GM12878 (cell line): ENCODE measurements around the gene PALLD. TPM values are rescaled to one million over a fixed set of nuclear protein-coding genes. Genes with fewer than 3 reads are reported as not detected.

Source experiments
- ATAC-seq: fragments of 200-7000 bp; cut with Tn5 transposase; 3 replicates; pipeline ENCODE4 v1.9.1; 2020; ENCODE audit warnings: mild to moderate bottlenecking, moderate library complexity
- BruUV-seq: library from RNA; stranded (reverse); fragments of 400-500 nt; replicated peaks from 2 replicates; lab custom pipeline; 2021; lab: Mats Ljungman, UMichigan
- CTCF ChIA-PET: fragments of 300-600 bp; sonication (Branson Sonifier 250); formaldehyde crosslinking; extraction: SDS; loops from one replicate; lab custom pipeline; 2021; ENCODE audit warnings: inconsistent platforms; lab: Yijun Ruan, JAX
- POLR2A ChIA-PET: fragments of 350-600 bp; formaldehyde crosslinking; extraction: SDS; loops from one replicate; lab custom pipeline; 2021; ENCODE audit warnings: inconsistent platforms; lab: Charles Lee
- RAD21 ChIA-PET: fragments of 300-600 bp; sonication (Branson Sonifier 250); formaldehyde crosslinking; loops from one replicate; lab custom pipeline; 2023; ENCODE audit warnings: antibody characterized with exemption; ENCODE audit not compliant: unreplicated experiment; lab: Charles Lee
- SMC1A ChIA-PET: fragments of 300-600 bp; sonication (Branson Sonifier 250); formaldehyde crosslinking; loops from one replicate; lab custom pipeline; 2023; ENCODE audit not compliant: unreplicated experiment, uncharacterized antibody; lab: Charles Lee
- DNase-seq: peaks from one replicate; pipeline ENCODE4 v3.0.0-alpha.2; 2011; ENCODE audit warnings: low read depth, low spot score
- FAIRE-seq: peaks from 3 replicates; lab custom pipeline; 2011; peaks lifted over from hg19 to GRCh38; lab: Jason Lieb, UNC
- H2AFZ ChIP-seq: 2 replicates; pipeline ENCODE4 v1.6.0; 2011; ENCODE audit warnings: low read depth, low read length, control low read depth; ENCODE audit not compliant: control insufficient read depth
- H3K27ac ChIP-seq: 2 replicates; pipeline ENCODE4 v1.5.1; 2011; ENCODE audit warnings: control low read depth; ENCODE audit not compliant: control insufficient read depth, insufficient read depth
- H3K27me3 ChIP-seq, 2 experiments: replicated peaks in 1 of 2; 2 replicates each; pipeline versions ENCODE4 v1.6.0 to v1.6.1; 2011; ENCODE audit warnings: low read length in 1 of 2; ENCODE audit not compliant: control insufficient read depth in 2 of 2, insufficient read depth in 2 of 2
- H3K36me3 ChIP-seq, 2 experiments: 2 replicates each; pipeline ENCODE4 v1.5.1; 2011; ENCODE audit warnings: low read length in 1 of 2; ENCODE audit not compliant: control insufficient read depth in 2 of 2, insufficient read depth in 2 of 2
- H3K4me1 ChIP-seq: 2 replicates; pipeline ENCODE4 v1.6.1; 2011; ENCODE audit warnings: mild to moderate bottlenecking, low read length, moderate library complexity, mixed read lengths; ENCODE audit not compliant: control insufficient read depth, insufficient read depth
- H3K4me2 ChIP-seq: 2 replicates; pipeline ENCODE4 v1.6.0; 2011; ENCODE audit warnings: control low read depth; ENCODE audit not compliant: control insufficient read depth, insufficient read depth
- H3K4me3 ChIP-seq: fragments of 200-600 bp; sonication (generic); 2 replicates; pipeline ENCODE4 v1.5.1; 2016
- H3K79me2 ChIP-seq: 2 replicates; pipeline ENCODE4 v1.6.0; 2011; ENCODE audit warnings: low read length; ENCODE audit not compliant: control insufficient read depth, insufficient read depth
- H3K9ac ChIP-seq: 2 replicates; pipeline ENCODE4 v1.8.0; 2011; ENCODE audit warnings: low read length, control low read depth, mixed read lengths; ENCODE audit not compliant: control insufficient read depth, insufficient read depth
- H3K9me3 ChIP-seq: replicated peaks from 3 replicates; pipeline ENCODE4 v1.5.1; 2011; ENCODE audit warnings: mild to moderate bottlenecking, low read length; ENCODE audit not compliant: control insufficient read depth, insufficient read depth
- H4K20me1 ChIP-seq: 2 replicates; pipeline ENCODE4 v1.6.0; 2011; ENCODE audit not compliant: control insufficient read depth, insufficient read depth
- BHLHE40 ChIP-seq, 2 experiments: fragments of 450-650 bp in 1 of 2; IDR thresholded peaks; 2 replicates each; pipeline ENCODE4 v1.6.1; 2011 to 2017; ENCODE audit warnings: low read depth in 2 of 2, borderline replicate concordance in 1 of 2, improper control_type of control experiment in 1 of 2, low read length in 1 of 2, mild to moderate bottlenecking in 1 of 2
- CBX3 ChIP-seq: fragments of 200-600 bp; sonication (generic); IDR thresholded peaks from 2 replicates; pipeline ENCODE4 v1.6.1; 2016; ENCODE audit warnings: low read depth, borderline replicate concordance
- CBX5 ChIP-seq: sonication (generic); IDR thresholded peaks from 2 replicates; pipeline ENCODE4 v1.6.1; 2016; ENCODE audit warnings: low read depth, moderate library complexity, mild to moderate bottlenecking, inconsistent platforms
- CREB1 ChIP-seq: IDR thresholded peaks from 2 replicates; pipeline ENCODE4 v1.6.1; 2012; ENCODE audit warnings: low read depth, mild to moderate bottlenecking, inconsistent platforms
- KLF5 ChIP-seq: fragments of 450-650 bp; IDR thresholded peaks from 2 replicates; pipeline ENCODE4 v1.6.1; 2014; ENCODE audit warnings: mild to moderate bottlenecking; ENCODE audit not compliant: partially characterized antibody
- MTA3 ChIP-seq: IDR thresholded peaks from 2 replicates; pipeline ENCODE4 v1.6.1; 2012; ENCODE audit warnings: low read length, inconsistent platforms, borderline replicate concordance
- NR2C1 ChIP-seq: fragments of 450-650 bp; IDR thresholded peaks from 2 replicates; pipeline ENCODE4 v1.6.1; 2017; ENCODE audit warnings: antibody characterized with exemption, mild to moderate bottlenecking, moderate library complexity
- PML ChIP-seq: IDR thresholded peaks from 2 replicates; pipeline ENCODE4 v1.6.1; 2012; ENCODE audit warnings: low read length, inconsistent platforms
- RAD51 ChIP-seq: fragments of 450-650 bp; IDR thresholded peaks from 2 replicates; pipeline ENCODE4 v1.6.1; 2016; ENCODE audit warnings: moderate library complexity, mild to moderate bottlenecking, inconsistent platforms
- RB1 ChIP-seq: fragments of 450-650 bp; formaldehyde crosslinking; IDR thresholded peaks from 2 replicates; pipeline ENCODE4 v1.6.1; 2017; ENCODE audit warnings: mild to moderate bottlenecking, borderline replicate concordance
- WGBS: methylation state at CpG from one replicate; pipeline ENCODE4 v1.1.6; 2016; ENCODE audit warnings: low lambda C conversion rate; ENCODE audit not compliant: insufficient replicate concordance, insufficient coverage; ENCODE audit errors: missing lambda C conversion rate; 5-methylcytosine and 5-hydroxymethylcytosine counted together
- in situ Hi-C: fragments of 300-500 bp; cut with MboI; formaldehyde crosslinking; loops from 9 replicates; pipeline ENCODE4 v1.14.3; 2018; ENCODE audit warnings: mixed read lengths
- intact Hi-C: fragments of 100-400 bp; cut with micrococcal nuclease; formaldehyde crosslinking; loops from one replicate; pipeline ENCODE4 v1.14.2; 2022; ENCODE audit not compliant: unreplicated experiment
- polyA plus RNA-seq, 11 experiments: library from polyadenylated mRNA; depleted of rRNA in 4 of 11; unstranded in 6 of 11; stranded (reverse) in 5 of 11; fragments of >200 nt; fragmentation: Nextera tagmentation in 4 of 11; fragmentation: Illumina TruSeq in 1 of 11; extraction: Ambion mirVana in 4 of 11; extraction: Trizol in 1 of 11; gene quantifications; 1 replicate in 1 of 11; 2 replicates in 10 of 11; pipeline versions ENCODE4 v1.2.1 to v1.2.3, GENCODE V29; 2011 to 2016; ENCODE audit warnings: inconsistent platforms in 2 of 11, missing spikeins in 2 of 11, low read depth in 1 of 11
- total RNA-seq, 4 experiments: library from RNA; depleted of rRNA in 3 of 4; stranded (reverse); fragments of >200 nt in 3 of 4; fragmentation: Illumina TruSeq in 1 of 4; extraction: Trizol in 1 of 4; gene quantifications; 2 replicates each; pipeline versions ENCODE4 v1.2.1 to v1.2.3, GENCODE V29; 2013 to 2021
- TF ChIP-seq, protein P1 (sequence below): IDR thresholded peaks from 2 replicates; pipeline ENCODE4 v1.6.1; 2012; ENCODE audit warnings: low read depth, low read length, improper control_type of control experiment

Gene PALLD
- total and polyA plus RNA-seq, 10 of the 15 experiments (the other 5 are each of a cell fraction or from before 2014, with no cell fraction given), result 1.0 to 7.7 (median 1.7) TPM

GRCh38 chr4:168643796-168644159 lies 146.9 kb downstream of the PALLD start (continued):
- TF ChIP-seq CBX3 (no peak), RB1 (no peak)
- TF ChIP-seq, protein P1, sequence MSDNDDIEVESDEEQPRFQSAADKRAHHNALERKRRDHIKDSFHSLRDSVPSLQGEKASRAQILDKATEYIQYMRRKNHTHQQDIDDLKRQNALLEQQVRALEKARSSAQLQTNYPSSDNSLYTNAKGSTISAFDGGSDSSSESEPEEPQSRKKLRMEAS, result no peak

GRCh38 chr4:168646001-168646768 lies 149.3 kb downstream of the PALLD start:
- CTCF ChIA-PET, result no interaction called here
- WGBS, result 0% methylated on average over 7 of the region's 7 CpGs
- intact Hi-C loops, result no loop called here
- no TSS peak for BruUV-seq
- no peaks in the 10 kb centered on the region for H3K4me1 ChIP-seq
- peaks cover 0 to 2% of the 10 kb centered on the region in 2 experiments; a peak in 1 of 4 replicates for H3K27me3 ChIP-seq
- H3K9me3 ChIP-seq, result no peaks in the 10 kb centered on the region
- H4K20me1 ChIP-seq, result no peaks in the 10 kb centered on the region
- no peak for TF ChIP-seq RAD51
- no peak for TF ChIP-seq PML
- no peak for TF ChIP-seq BHLHE40 (IDR thresholded peaks at IDR 0.05; ENCODE audit: borderline replicate concordance in 1 of 2, low read depth in 2 of 2, low read length in 1 of 2)
- TF ChIP-seq CREB1, result no peak
- no peak for TF ChIP-seq MTA3
- no peak for TF ChIP-seq CBX5
- TF ChIP-seq KLF5, result no peak
- no peak for TF ChIP-seq NR2C1
- TF ChIP-seq, all 136 proteins: peak for 0
- POLR2A ChIA-PET, result no interaction called here
- no peak overlapping the region for H2AFZ ChIP-seq
- RAD21 ChIA-PET, result no interaction called here
- no peaks in the 10 kb centered on the region for H3K79me2 ChIP-seq
- H3K27ac ChIP-seq, result no peak overlapping the region
- H3K36me3 ChIP-seq, result no peaks in the 10 kb centered on the region
- no peak for DNase-seq
- SMC1A ChIA-PET, result interaction anchor here (0.9 to 1.4 kb wide), 2 partner anchors 9 to 269 kb away, joined by 3 to 4 read pairs; no protein-coding TSS in a partner anchor
- no peak for ATAC-seq
- no peak overlapping the region for H3K4me2 ChIP-seq
- FAIRE-seq, result no peak
- no peak overlapping the region for H3K4me3 ChIP-seq
- H3K9ac ChIP-seq, result no peak overlapping the region
- in situ Hi-C loops, result no loop called here
